OCI-LY3 (cell line): Measurements from ENCODE around the gene TOMM40L.

Source experiments
- H2AFZ ChIP-seq: fragments of 200-600, 300-600 bp; shearing (Covaris generic); 2 replicates; pipeline ENCODE4 v1.6.0; 2014; ENCODE audit warnings: antibody characterized with exemption, low read depth, low read length
- H3K27ac ChIP-seq: fragments of 200-600, 300-600 bp; sonication (generic); 2 replicates; pipeline ENCODE4 v1.5.1; 2014; ENCODE audit warnings: mild to moderate bottlenecking, low read length, moderate library complexity, mixed read lengths
- H3K27me3 ChIP-seq: fragments of 200-600, 300-600 bp; sonication (generic); 2 replicates; pipeline ENCODE4 v1.6.1; 2014; ENCODE audit warnings: low read depth, low read length, mixed read lengths
- H3K36me3 ChIP-seq: fragments of 200-600, 300-600 bp; sonication (generic); replicated peaks from 2 replicates; pipeline ENCODE3; 2014; ENCODE audit warnings: low read depth, low read length, mixed read lengths
- H3K4me1 ChIP-seq: fragments of 300-600, 200-600 bp; sonication (generic); 2 replicates; pipeline ENCODE4 v1.6.1; 2014; ENCODE audit warnings: low read length, mixed read lengths
- H3K4me2 ChIP-seq: fragments of 200-600, 300-600 bp; sonication (generic); 2 replicates; pipeline ENCODE4 v1.6.1; 2014; ENCODE audit warnings: low read length, mixed read lengths
- H3K4me3 ChIP-seq: fragments of 300-600, 200-600 bp; sonication (generic); 2 replicates; pipeline ENCODE4 v1.5.1; 2014; ENCODE audit warnings: antibody characterized with exemption, mild to moderate bottlenecking, low read length, moderate library complexity
- H3K79me2 ChIP-seq: fragments of 300-600, 200-600 bp; shearing (Covaris generic); 2 replicates; pipeline ENCODE4 v1.6.1; 2014; ENCODE audit warnings: mild to moderate bottlenecking, low read length, mixed read lengths
- H3K9ac ChIP-seq: fragments of 300-600, 200-600 bp; shearing (Covaris generic); 2 replicates; pipeline ENCODE4 v1.6.0; 2014; ENCODE audit warnings: mild to moderate bottlenecking, low read length, moderate library complexity
- H3K9me3 ChIP-seq: fragments of 200-600, 300-600 bp; shearing (Covaris generic); 2 replicates; pipeline ENCODE4 v1.6.1; 2014; ENCODE audit warnings: low read length, mixed read lengths; ENCODE audit not compliant: insufficient read depth
- H4K20me1 ChIP-seq: fragments of 200-600, 300-600 bp; sonication (generic); 2 replicates; pipeline ENCODE4 v1.6.1; 2016; ENCODE audit warnings: low read length, mixed read lengths; ENCODE audit not compliant: insufficient read depth
- EZH2phosphoT487 ChIP-seq: fragments of 200-600 bp; shearing (Covaris generic); IDR thresholded peaks from 2 replicates; pipeline ENCODE4 v1.6.1; 2018; ENCODE audit warnings: antibody characterized with exemption, mixed run types, low read depth
- TF ChIP-seq, protein P1 (sequence below): fragments of 200-600, 300-600 bp; sonication (generic); IDR thresholded peaks from 2 replicates; pipeline ENCODE4 v1.5.1; 2014; ENCODE audit warnings: antibody characterized with exemption, low read length, low read depth

Gene TOMM40L

DNA sequence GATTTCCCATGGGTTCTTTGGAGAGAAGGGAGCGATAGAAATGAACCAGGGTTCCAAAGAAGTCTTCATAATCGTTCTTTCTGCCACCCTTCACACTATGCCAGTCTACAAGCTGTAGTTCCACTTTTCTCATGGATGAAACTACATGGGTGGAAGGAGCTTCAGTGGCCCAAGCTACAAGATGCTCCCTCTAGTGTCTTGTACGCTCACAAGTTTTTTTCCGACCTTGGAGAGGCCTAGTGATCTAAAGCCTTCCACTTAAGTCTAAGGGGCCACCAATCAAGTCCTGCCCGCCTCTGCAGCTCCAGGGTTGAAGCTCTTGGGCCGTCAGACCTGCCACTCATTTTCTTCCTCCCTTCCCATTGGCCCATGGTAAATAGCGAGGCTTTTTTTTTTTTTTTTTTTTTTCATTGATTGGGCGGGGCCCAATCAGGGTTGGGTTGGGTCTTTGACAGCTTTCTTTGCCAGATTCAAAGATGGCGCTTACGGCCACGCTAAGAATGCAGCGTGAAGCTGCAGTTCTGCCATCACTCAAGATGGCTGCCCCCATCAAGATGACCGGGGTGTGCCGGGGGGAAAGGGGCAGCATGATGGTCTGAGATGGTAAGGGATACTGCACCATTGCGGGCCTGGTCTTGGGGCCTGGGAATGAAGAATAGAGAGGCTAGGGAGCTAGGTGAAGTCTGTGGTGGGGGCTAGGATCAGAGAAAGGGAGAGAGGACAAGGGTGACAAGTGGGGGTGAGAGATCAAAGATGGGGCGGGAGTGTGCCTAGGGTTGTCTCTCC is at the start of gene TOMM40L:
Gene TOMM40L (plus strand): TSS at position 527 of the 786 bp plus-strand sequence. CDS start 430 bp downstream, outside the sequence.
- peak within 1 kb of the TSS; percentile 99 for H2AFZ ChIP-seq
- peaks cover 7% of the 10 kb centered on the region for H3K36me3 ChIP-seq
- peak within 1 kb of the TSS; percentile 67 for H3K27ac ChIP-seq
- no peak for TF ChIP-seq EZH2phosphoT487
- TF ChIP-seq, protein P1, sequence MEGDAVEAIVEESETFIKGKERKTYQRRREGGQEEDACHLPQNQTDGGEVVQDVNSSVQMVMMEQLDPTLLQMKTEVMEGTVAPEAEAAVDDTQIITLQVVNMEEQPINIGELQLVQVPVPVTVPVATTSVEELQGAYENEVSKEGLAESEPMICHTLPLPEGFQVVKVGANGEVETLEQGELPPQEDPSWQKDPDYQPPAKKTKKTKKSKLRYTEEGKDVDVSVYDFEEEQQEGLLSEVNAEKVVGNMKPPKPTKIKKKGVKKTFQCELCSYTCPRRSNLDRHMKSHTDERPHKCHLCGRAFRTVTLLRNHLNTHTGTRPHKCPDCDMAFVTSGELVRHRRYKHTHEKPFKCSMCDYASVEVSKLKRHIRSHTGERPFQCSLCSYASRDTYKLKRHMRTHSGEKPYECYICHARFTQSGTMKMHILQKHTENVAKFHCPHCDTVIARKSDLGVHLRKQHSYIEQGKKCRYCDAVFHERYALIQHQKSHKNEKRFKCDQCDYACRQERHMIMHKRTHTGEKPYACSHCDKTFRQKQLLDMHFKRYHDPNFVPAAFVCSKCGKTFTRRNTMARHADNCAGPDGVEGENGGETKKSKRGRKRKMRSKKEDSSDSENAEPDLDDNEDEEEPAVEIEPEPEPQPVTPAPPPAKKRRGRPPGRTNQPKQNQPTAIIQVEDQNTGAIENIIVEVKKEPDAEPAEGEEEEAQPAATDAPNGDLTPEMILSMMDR, result peak; percentile 84
- H3K27me3 ChIP-seq, result no peaks in the 10 kb centered on the region
- peak within 1 kb of the TSS; percentile 71 for H3K9ac ChIP-seq
- peak within 1 kb of the TSS; percentile 100 for H3K4me2 ChIP-seq
- H3K4me3 ChIP-seq, result peak within 1 kb of the TSS; percentile 95
- no peaks in the 10 kb centered on the region for H4K20me1 ChIP-seq
- H3K4me1 ChIP-seq, result peaks cover 21% of the 10 kb centered on the region
- peaks cover 6% of the 10 kb centered on the region; the same call in 1 of the 2 replicates for H3K79me2 ChIP-seq
- H3K9me3 ChIP-seq, result no peaks in the 10 kb centered on the region

DNA sequence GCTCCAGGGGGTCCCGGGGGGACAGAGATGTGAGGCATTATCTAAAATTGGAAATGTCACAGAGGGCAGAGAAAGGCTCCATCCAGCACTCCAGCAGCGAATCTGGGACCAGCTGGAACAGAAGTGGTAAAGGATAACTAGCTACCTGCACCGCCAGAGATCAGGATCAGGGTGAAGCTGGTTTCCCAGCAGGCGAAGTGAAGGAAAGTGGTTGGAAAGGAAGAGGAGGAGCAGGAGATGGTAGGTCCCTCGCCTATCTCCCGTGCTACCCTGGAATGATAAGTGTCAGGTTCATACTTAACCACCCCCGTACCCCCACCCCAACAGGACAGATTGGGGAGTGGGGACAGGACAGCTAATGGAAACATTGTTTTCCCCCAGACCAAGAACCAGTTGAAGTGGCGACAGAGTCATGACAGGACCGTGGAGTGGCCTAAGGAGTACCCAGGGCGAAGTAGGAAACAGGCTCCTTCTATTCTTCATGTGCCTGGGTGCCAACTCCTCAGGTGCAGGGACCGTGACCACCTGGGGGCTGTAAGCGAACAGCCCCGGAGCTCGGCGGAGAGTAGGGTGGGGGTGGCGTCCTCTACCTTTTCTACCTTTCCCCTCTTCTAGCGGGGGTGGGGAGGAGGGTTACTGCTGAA is 49.3 kb upstream of the TOMM40L start:
- H3K79me2 ChIP-seq, result peaks cover 15% of the 10 kb centered on the region
- H3K9ac ChIP-seq, result peak overlapping the region; percentile 76
- H3K4me1 ChIP-seq, result peaks cover 28% of the 10 kb centered on the region
- H2AFZ ChIP-seq, result no peak overlapping the region
- no peaks in the 10 kb centered on the region for H4K20me1 ChIP-seq
- H3K27ac ChIP-seq, result peak overlapping the region; percentile 81
- H3K4me2 ChIP-seq, result peak overlapping the region; percentile 93
- H3K9me3 ChIP-seq, result no peaks in the 10 kb centered on the region
- TF ChIP-seq, protein P1, result no peak
- TF ChIP-seq EZH2phosphoT487, result no peak
- H3K27me3 ChIP-seq, result no peaks in the 10 kb centered on the region
- peak overlapping the region; percentile 86 for H3K4me3 ChIP-seq
- H3K36me3 ChIP-seq, result peaks cover 38% of the 10 kb centered on the region

DNA sequence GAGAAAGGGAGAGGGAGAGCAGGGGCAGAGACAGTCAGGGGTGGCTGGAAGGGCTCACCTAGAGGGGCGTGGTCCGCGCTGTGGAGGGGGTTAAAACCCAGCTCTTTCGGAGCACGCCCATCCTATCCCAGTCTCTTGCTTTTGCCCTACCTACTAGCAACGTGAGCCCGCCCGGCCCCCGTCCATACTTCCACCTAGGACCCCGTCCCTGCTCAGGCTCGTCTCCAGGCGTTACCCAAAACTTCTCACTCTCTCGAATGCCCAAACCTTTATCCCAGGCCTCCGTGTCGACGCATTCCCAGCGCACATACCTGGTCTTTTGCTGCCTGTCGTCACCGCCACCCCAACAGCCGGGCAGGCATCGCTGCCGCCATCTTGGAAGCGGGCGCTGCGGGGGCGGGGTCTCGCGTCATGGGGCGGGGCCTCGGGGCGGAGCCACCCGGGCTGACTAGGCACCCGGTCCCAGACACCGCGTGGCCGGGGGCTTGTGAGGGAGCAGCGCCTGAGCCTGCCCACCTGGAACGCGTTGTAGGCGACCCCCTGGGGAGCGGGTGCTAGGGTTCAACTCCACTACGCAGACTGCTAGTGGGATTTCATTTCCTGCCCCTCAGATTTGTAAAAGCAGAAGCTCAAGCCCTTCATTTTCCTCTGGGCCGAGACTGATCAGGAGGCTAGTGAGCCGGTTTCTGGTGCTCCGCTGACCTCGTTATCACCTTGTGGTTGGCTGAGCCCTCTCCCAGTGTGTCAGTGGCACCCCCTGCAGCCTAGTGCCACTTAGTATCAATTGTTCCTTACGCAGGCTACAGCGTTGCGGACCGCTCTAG is 48.5 kb upstream of the TOMM40L start, which contains the start of gene B4GALT3:
Gene B4GALT3 (minus strand): TSS at position 396 of the 824 bp plus-strand sequence. CDS start 1,447 bp downstream, outside the sequence.
- Histone ChIP-seq H3K27ac (peak within 1 kb of the TSS; percentile 81), H3K4me2 (peak within 1 kb of the TSS; percentile 93), H2AFZ (peak within 1 kb of the TSS; percentile 90), H3K27me3 (no peaks in the 10 kb centered on the region), H3K9ac (peak within 1 kb of the TSS; percentile 76), H3K9me3 (no peaks in the 10 kb centered on the region), H4K20me1 (no peaks in the 10 kb centered on the region), H3K4me3 (peak within 1 kb of the TSS; percentile 86), H3K79me2 (peaks cover 15% of the 10 kb centered on the region), H3K4me1 (peaks cover 36% of the 10 kb centered on the region), H3K36me3 (peaks cover 31% of the 10 kb centered on the region)
- TF ChIP-seq EZH2phosphoT487, result no peak
- TF ChIP-seq, protein P1, result peak; percentile 72
